ENCODE data around the gene ANKRD2.

DNA sequence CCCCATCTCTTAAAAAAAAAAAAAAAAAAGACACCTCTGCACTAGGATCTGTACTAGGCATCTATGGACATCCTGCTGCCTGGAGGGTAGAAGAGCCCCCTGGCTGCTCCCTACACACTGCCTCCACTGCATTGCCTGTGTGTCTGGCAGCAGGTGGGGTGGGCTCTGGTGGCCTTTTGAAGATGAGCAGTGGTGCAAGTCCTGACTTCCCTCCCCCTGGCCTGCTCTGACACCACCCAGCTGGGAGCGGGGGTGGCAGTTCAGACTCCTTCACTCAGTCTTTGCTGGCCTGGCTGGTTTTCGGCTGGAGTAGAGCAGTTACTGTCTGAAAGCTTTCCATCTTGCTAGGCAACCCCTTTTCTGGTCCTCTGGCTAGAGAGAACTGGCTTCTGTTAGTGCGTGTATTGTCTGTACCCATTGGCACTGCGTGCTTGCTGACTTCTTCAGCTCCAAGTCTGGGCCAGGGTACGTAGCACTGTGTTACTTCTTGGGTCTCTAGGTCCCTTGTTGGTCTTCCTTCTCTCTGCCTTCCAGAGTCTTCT, 34.6 kb downstream of the ANKRD2 start:
- TF ChIP-seq CTCF (IDR thresholded peaks at IDR 0.05; ENCODE audit: borderline replicate concordance, extremely low read depth, low read length, poor library complexity, severe bottlenecking) (no peak), EZH2 (IDR thresholded peaks at IDR 0.05; ENCODE audit: borderline replicate concordance, low read depth, low read length, severe bottlenecking) (no peak)

Measured in DND-41 (cell line).